ENCODE data around the gene COPG2.

DNA sequence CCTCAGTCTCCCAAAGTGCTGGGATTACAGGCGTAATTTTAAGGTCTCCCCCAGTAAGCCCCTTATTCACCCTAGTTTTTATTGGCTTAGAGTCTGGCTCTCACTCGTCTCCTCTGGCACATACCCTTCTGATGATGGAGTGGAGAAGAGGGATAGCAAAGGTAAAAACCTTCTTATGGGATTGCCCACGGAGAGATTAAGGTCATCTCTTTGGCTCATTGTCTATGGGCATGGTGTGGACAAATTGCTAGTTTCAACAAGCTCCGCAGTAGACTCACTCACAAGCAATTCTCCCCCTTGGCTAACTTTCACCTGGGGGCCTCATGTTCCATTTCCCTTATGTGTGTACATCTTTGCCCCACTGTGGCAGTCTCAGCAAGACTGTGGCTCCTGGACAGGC, 40.2 kb upstream of the COPG2 start:
- TF ChIP-seq POLR2AphosphoS5 (IDR thresholded peaks at IDR 0.05; ENCODE audit: borderline replicate concordance, low read depth, low read length) (no peak), EZH2 (IDR thresholded peaks at IDR 0.05) (no peak)
